Left kidney (tissue), 2 donors: ENCODE data around the gene TMEM139. TPM values are rescaled to one million over a fixed set of nuclear protein-coding genes. Genes with fewer than 3 reads are reported as not detected.

ENCODE experiments used
- DNase-seq: peaks from one replicate; pipeline ENCODE4 v3.0.0-alpha.2; 2013
- polyA plus RNA-seq: library from polyadenylated mRNA; unstranded; fragments of 120-200 nt; gene quantifications from one replicate; pipeline ENCODE4 v1.2.1, GENCODE V29; 2013; ENCODE audit not compliant: insufficient read length

The TMEM139 gene
- polyA plus RNA-seq, 1 donor = 55.7 TPM

DNA sequence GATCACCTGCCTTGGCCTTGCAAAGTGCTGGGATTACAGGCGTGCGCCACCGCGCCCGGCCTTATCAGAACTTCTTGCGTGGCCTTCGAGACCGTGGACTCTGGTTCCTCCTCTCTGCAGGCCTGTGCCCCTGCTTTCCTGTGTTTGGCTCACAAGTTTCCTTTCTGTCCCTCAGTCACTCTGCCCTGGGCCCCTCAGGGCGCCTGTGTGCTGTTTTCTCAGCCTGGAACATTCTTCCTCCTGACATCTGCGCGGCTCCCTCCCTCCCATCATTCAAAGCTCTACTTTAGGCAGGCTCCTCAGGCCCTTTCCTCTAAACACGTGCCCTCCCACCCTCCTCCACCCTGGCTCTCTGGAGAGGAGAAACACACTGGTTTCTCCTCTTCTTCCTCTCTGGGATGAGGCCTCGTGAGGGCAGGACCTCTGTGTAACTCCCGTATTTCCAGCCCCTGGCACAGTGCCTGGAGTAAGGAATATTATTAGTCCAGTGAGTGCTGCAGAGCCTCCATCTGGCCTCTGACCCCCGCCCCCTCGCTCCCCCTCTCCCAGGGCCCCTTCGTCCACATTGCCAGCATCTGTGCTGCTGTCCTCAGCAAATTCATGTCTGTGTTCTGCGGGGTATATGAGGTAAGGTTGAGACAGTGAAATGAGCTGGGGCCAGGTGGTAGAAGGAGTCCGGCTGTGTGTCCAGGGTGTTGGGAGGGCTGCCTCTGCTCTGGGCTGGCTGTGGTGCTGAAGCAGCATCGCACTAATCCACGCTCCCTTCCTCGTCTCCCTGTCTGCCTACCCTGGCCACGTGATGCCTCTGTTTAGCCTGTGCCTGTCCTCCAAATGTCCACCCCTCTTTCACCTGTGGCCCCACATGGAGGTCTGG lies 38.2 kb downstream of the TMEM139 start:
- peak; percentile 34 for DNase-seq

DNA sequence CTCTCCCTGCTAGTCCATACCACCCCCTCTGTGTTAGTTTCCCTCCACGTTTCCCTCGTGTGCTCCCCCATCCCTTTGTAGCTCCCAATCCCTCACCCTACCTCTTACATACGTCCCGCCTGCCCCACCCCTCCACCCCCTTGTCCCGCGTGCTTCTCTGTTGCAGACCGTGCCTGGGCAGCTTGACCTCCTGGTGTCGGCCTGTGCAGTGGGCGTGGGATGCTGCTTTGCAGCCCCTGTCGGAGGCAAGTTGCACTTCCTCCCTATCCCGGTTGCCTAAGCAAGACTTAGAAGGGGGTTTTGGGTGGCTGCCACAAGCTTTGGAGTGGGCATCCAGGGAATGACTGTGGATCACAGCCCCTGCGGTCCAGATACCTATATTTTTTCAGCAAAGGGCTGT lies 38.9 kb downstream of the TMEM139 start:
- DNase-seq = no peak

DNA sequence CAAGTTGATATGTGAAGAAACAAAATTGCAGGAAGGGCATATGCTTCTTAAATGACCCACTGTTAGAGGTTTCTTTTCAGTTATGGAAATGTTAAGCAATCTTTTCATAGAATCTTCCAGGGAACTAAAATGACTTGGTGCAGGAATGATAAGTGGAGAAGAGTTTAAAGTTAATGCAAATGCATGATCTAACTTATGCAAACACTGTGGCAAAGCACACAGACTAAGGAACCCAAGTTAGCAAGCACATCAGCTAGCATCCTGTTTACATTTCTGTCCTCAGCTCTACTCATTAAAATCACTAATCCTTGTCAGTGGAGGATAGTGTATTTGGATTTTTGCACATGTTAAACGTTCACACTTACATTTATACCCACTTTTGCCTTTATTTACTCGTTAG lies 40.5 kb downstream of the TMEM139 start:
- DNase-seq = no peak

DNA sequence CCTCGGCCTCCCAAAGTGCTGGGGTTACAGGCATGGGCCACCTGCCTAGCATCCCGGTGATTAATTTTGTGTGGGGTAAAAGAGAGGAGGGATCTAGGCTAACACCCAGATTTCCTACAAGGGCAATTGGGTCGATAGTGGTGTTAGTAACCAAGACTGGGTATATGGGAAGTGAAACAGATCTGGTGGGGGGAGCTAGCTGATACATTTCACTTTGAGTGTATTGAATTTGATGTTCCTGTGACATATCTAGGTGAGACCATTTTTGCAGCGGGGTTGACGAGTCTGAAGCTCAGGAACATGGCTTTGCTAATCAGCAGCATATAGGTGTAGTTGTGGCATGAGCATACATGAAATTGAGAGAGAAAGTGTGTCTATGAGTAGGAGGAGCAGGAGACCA lies 43.1 kb downstream of the TMEM139 start:
- DNase-seq = no peak

DNA sequence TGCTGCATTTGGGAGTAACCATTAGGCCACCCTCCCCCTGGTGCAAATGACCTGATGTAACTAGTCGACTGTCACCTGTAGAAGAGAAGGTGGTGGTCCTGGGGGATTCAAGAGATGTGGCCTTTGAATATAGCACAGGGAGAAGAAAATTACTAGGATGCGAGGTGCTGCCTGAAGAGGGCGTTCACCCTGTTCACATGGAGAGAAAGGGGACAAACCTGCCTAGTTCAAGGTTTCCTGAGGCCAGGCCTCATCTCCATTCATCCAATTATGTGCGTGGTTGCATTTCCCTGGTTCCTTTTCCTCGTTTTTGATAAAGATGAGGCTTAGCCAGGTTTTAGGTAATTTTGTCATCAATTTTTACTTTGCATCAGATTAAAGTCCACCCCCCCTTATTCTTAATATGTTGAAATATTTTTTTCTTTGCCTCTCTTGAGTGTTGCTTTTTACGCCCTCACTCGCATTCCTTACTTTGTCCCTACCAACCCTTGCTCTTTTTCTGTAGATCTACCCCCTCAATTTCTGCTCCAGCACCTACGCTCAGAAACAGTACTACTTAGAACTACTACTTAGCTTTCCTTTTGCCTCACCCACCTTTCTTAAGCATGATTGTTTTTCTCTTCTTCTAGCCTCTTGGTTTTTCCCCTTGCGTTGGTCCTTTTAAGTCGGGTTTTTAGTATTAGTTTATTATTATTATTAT lies 44.9 kb downstream of the TMEM139 start:
- DNase-seq = no peak

DNA sequence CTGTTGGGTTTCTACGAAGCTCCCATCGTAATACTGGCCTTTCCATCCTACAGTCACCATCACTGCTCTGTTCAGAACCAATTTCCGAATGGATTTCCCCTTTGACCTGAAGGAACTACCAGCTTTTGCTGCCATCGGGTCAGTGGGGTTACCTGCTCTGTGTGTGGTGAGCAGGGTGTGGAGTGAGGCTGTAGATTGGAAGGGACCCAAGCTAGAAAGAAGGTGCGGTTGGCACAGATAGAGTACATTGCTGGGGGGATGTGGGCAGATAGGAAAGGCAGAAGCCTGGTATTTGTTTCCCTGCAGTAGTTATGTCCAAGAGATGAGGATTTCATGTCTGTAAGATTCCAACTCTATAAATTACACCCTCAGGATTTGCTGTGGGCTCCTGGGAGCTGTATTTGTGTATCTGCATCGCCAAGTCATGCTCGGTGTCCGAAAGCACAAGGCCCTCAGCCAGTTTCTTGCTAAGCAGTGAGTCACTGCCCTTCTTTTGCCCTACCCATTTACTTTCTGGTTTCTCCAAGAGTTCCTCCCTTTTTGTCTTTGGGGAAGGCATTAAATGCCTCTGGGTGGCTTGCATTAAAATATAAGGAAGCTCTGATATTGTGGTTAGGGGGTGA lies 46.5 kb downstream of the TMEM139 start:
- DNase-seq = no peak

DNA sequence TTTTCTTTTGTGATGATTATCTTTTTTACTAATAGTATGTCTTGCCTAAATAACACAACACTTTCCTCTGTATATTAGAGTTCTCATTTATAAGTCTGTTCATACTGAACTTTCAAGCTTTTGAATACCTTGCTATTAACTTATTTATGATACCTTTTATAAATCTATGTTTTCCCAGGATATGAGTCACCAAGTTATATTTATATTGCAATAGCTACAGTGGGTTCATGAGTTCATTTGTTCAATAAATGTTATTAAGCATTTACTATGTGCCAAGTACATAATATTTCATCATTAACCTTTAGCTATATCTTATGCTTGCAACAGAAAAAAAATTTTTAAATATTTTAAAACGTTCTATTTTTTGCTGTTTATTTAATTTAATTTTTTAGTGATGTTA lies 49.5 kb downstream of the TMEM139 start:
- DNase-seq = no peak

DNA sequence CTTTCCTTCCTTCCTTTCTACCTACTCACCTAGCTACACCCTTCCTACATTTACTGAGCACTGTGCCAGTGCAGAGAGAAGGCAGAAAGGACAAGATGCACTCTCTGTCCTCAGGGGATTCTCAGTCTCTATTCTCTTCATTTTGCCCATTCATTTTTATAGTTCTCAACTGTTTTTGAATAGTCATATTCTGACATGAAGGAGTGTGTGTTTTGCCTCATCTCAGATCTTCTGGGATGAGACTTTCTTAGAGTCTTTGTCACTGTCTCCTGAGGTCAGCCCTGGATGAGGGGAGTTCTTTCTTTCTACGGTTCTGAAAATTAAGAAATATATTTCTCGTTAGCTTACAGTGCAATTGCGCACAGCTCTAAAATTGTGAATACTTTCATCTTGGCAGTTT lies 52.5 kb downstream of the TMEM139 start:
- DNase-seq = no peak

Other genes starting within 250 kb of the TMEM139 start
- not detected for gene OR6V1, start 232.6 kb upstream of the TMEM139 start, polyA plus RNA-seq
- gene PIP, start 152.9 kb upstream of the TMEM139 start, polyA plus RNA-seq = not detected
- not detected for gene TAS2R39, start 101.5 kb upstream of the TMEM139 start, polyA plus RNA-seq
- gene TAS2R40, start 62.9 kb upstream of the TMEM139 start, polyA plus RNA-seq = not detected
- gene GSTK1, start 21.5 kb upstream of the TMEM139 start, polyA plus RNA-seq = 199 TPM
- 69.9 TPM for gene CASP2, start 3.4 kb downstream of the TMEM139 start, polyA plus RNA-seq
- gene CLCN1, start 31.2 kb downstream of the TMEM139 start, polyA plus RNA-seq = 0.35 TPM
- 2.1 TPM for gene FAM131B, start 77.8 kb downstream of the TMEM139 start, polyA plus RNA-seq
- 63.9 TPM for gene ZYX, start 96.4 kb downstream of the TMEM139 start, polyA plus RNA-seq
- gene EPHA1, start 123.9 kb downstream of the TMEM139 start, polyA plus RNA-seq = 20.2 TPM
- not detected for gene TAS2R60, start 158.5 kb downstream of the TMEM139 start, polyA plus RNA-seq
- gene TAS2R41, start 192.9 kb downstream of the TMEM139 start, polyA plus RNA-seq = not detected